Panc1 (cell line): ENCODE measurements around the gene GSK3B.

Experiments used
- CTCF ChIP-seq: fragments of 450-650 bp; IDR thresholded peaks from 2 replicates; pipeline ENCODE4 v1.5.1; 2017; ENCODE audit warnings: mild to moderate bottlenecking
- REST ChIP-seq, 2 experiments: IDR thresholded peaks; 2 replicates each; pipeline ENCODE4 v1.6.1; 2011 to 2012; ENCODE audit warnings: low read depth in 2 of 2, control low read depth in 1 of 2, low read length in 1 of 2, mild to moderate bottlenecking in 1 of 2, moderate library complexity in 1 of 2; ENCODE audit not compliant: insufficient read depth in 1 of 2
- SIN3A ChIP-seq: IDR thresholded peaks from 2 replicates; pipeline ENCODE4 v1.6.1; 2012; ENCODE audit warnings: low read depth, mild to moderate bottlenecking, low read length, moderate library complexity, borderline replicate concordance; ENCODE audit not compliant: insufficient read depth

DNA sequence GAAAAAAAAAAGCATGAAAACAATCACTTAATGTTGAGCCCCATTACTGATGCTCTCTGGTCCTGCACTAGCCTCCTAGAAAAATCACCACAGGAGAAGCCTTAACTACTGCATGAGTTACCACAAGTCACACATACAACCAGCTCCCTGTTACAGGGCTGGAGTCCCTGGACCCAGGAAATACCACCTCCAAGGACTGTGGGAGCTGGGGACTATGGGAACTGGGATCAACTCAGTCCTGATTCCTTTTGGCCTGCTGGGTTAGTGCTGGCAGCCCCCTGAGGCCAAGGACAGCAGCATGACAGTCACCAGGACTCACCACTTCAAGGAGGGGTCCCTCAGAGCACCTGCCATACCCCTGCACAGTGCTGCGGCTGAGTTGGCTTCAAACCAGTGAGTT is 311.8 kb downstream of the GSK3B start:
- TF ChIP-seq CTCF, result no peak
- TF ChIP-seq SIN3A, result no peak
- TF ChIP-seq REST (IDR thresholded peaks at IDR 0.05; ENCODE audit: insufficient read depth in 1 of 2, low read depth in 2 of 2, low read length in 1 of 2), result no peak
